MCF 10A (cell line): ENCODE data around the gene MROH2A. TPM values are rescaled to one million over a fixed set of nuclear protein-coding genes. Genes with fewer than 3 reads are reported as not detected.

Source experiments
- BruUV-seq: library from RNA; stranded (reverse); fragments of 400-500 nt; replicated peaks from 2 replicates; lab custom pipeline; 2021; lab: Mats Ljungman, UMichigan
- CTCF ChIA-PET: fragments of 300-600 bp; sonication (Branson Sonifier 250); formaldehyde crosslinking; extraction: SDS; loops from one replicate; lab custom pipeline; 2021; ENCODE audit warnings: antibody characterized with exemption, inconsistent platforms; lab: Yijun Ruan, JAX
- POLR2A ChIA-PET: fragments of 300-600, 350-650 bp; sonication (Branson Sonifier 250); formaldehyde crosslinking; extraction: SDS; loops from one replicate; lab custom pipeline; 2020; ENCODE audit warnings: antibody characterized with exemption, inconsistent platforms; lab: Yijun Ruan, JAX
- DNase-seq: peaks from one replicate; pipeline ENCODE4 v3.0.0-alpha.2; 2018; ENCODE audit not compliant: unreplicated experiment
- H3K27ac Mint-ChIP-seq: one replicate; pipeline ENCODE4 v1.8.0; 2022; ENCODE audit warnings: mild to moderate bottlenecking, low read depth, mixed read lengths; ENCODE audit not compliant: unreplicated experiment
- H3K27me3 Mint-ChIP-seq: one replicate; pipeline ENCODE4 v1.8.0; 2022; ENCODE audit warnings: mixed read lengths; ENCODE audit not compliant: insufficient read depth, unreplicated experiment
- H3K36me3 Mint-ChIP-seq: one replicate; pipeline ENCODE4 v1.8.0; 2022; ENCODE audit warnings: mild to moderate bottlenecking, moderate library complexity, mixed read lengths; ENCODE audit not compliant: insufficient read depth, unreplicated experiment
- H3K4me1 Mint-ChIP-seq: one replicate; pipeline ENCODE4 v1.8.0; 2022; ENCODE audit warnings: mixed read lengths; ENCODE audit not compliant: insufficient read depth, unreplicated experiment
- H3K4me3 Mint-ChIP-seq: one replicate; pipeline ENCODE4 v1.8.0; 2022; ENCODE audit warnings: mild to moderate bottlenecking, moderate library complexity, mixed read lengths; ENCODE audit not compliant: unreplicated experiment
- H3K9me3 Mint-ChIP-seq: one replicate; pipeline ENCODE4 v1.8.0; 2022; ENCODE audit warnings: mixed read lengths; ENCODE audit not compliant: unreplicated experiment
- intact Hi-C: fragments of 100-400 bp; cut with micrococcal nuclease; formaldehyde crosslinking; loops from 2 replicates; pipeline ENCODE4 v1.14.1; 2022
- total RNA-seq: library from RNA; stranded (reverse); gene quantifications from 2 replicates; pipeline ENCODE4 v1.2.3, GENCODE V29; 2022
- TF ChIP-seq, protein P1 (sequence below): fragments of 200-600 bp; IDR thresholded peaks from one replicate; pipeline ENCODE4 v1.8.0; 2022; ENCODE audit warnings: antibody characterized with exemption, mild to moderate bottlenecking; ENCODE audit not compliant: unreplicated experiment

MROH2A gene
- total RNA-seq, 1 experiment from 2014 or later, result not detected

DNA sequence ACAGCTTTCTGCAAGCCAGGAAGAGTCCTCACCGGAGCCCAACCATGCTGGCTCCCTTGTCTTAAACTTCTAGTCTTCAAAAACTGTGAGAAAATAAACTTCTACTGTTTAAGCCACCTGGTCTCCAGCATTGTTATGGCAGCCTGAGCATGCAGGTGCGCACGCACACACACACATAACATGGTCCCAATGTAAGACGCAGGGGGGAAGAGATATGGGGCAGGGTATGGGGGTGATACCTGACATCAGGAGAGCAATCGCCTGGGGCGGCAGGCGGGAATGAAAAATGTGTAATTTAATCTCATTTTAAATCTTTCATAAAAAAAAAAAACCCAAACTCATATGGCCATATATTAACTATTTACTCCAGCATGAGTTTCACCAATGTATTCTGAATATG, 58.2 kb downstream of the MROH2A start:
- intact Hi-C loops, result no loop called here
- BruUV-seq, result no TSS peak
- CTCF ChIA-PET, result no interaction called here
- TF ChIP-seq, protein P1, sequence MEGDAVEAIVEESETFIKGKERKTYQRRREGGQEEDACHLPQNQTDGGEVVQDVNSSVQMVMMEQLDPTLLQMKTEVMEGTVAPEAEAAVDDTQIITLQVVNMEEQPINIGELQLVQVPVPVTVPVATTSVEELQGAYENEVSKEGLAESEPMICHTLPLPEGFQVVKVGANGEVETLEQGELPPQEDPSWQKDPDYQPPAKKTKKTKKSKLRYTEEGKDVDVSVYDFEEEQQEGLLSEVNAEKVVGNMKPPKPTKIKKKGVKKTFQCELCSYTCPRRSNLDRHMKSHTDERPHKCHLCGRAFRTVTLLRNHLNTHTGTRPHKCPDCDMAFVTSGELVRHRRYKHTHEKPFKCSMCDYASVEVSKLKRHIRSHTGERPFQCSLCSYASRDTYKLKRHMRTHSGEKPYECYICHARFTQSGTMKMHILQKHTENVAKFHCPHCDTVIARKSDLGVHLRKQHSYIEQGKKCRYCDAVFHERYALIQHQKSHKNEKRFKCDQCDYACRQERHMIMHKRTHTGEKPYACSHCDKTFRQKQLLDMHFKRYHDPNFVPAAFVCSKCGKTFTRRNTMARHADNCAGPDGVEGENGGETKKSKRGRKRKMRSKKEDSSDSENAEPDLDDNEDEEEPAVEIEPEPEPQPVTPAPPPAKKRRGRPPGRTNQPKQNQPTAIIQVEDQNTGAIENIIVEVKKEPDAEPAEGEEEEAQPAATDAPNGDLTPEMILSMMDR, result no peak
- POLR2A ChIA-PET, result no interaction called here
- H3K9me3 Mint-ChIP-seq, result no peaks in the 10 kb centered on the region
- H3K4me3 Mint-ChIP-seq, result no peak overlapping the region
- peaks cover 12% of the 10 kb centered on the region for H3K36me3 Mint-ChIP-seq
- H3K27me3 Mint-ChIP-seq, result no peaks in the 10 kb centered on the region
- peaks cover 5% of the 10 kb centered on the region for H3K4me1 Mint-ChIP-seq
- no peak overlapping the region for H3K27ac Mint-ChIP-seq
- no peak for DNase-seq

DNA sequence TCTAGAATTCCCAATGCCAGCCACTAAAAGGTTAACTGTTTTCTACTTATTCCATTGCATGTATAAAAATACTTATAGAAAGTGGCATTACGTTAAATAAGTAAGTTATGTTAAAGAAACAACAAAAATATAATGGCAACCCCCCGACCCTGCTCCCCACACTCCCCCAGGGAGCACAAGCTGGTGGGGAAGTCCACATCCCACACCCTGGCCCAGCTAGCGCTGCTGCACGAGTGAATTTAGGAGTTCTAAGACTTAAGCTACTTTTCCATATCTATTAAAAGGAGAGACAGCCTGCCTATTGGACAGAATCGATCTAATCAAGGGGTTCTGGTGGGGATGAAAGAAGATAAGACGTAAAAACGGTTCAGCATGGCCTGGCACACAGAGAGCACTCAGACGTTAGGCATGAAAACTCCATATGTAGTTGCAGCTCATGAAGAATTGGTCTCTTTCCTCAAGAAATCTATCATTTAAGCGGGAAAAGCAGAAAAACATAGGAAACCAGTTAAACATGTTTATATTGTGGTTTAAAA, 59.6 kb downstream of the MROH2A start:
- Mint-ChIP-seq H3K4me1 (peaks cover 5% of the 10 kb centered on the region), H3K36me3 (peaks cover 24% of the 10 kb centered on the region), H3K27me3 (no peaks in the 10 kb centered on the region), H3K4me3 (no peak overlapping the region), H3K27ac (no peak overlapping the region), H3K9me3 (no peaks in the 10 kb centered on the region)
- TF ChIP-seq, protein P1, result no peak
- no TSS peak for BruUV-seq
- CTCF ChIA-PET, result interaction anchor here (0.7 to 0.8 kb wide), 2 partner anchors 47 to 465 kb away, joined by 3 read pairs; no protein-coding TSS in a partner anchor
- POLR2A ChIA-PET, result interaction anchor here (0.7 to 0.9 kb wide), 2 partner anchors 14 to 1435 kb away, joined by 3 read pairs; no protein-coding TSS in a partner anchor
- DNase-seq, result no peak
- intact Hi-C loops, result no loop called here

DNA sequence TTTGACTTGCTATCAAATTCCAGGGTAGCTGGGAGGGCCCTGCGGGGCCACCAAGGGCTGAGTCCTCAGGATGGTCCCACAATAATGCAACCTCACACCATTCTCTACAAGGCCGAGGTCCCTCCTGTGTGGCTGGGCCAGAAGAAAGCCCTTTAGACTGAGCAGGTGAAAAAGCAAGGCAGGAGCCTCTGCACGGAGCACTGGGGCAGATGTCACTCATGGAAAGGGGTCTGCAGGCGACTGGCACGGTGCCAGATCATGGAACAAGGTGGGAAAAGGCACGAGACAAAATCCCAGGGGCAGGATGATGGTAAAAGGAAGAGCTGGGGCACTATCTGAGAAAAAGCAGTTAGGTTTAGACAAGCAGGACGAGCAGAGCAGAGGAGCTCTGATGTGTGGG, 60.1 kb downstream of the MROH2A start:
- ChIA-PET POLR2A (interaction anchor here (0.7 to 0.9 kb wide), 2 partner anchors 13 to 1436 kb away, joined by 3 read pairs; no protein-coding TSS in a partner anchor), CTCF (interaction anchor here (0.8 kb wide), 1 partner anchor 47 kb away, joined by 3 read pairs; no protein-coding TSS in a partner anchor)
- Mint-ChIP-seq H3K27ac (no peak overlapping the region), H3K27me3 (no peaks in the 10 kb centered on the region), H3K9me3 (no peaks in the 10 kb centered on the region), H3K4me1 (peaks cover 5% of the 10 kb centered on the region), H3K36me3 (peaks cover 24% of the 10 kb centered on the region), H3K4me3 (no peak overlapping the region)
- TF ChIP-seq, protein P1, result no peak
- DNase-seq, result no peak
- intact Hi-C loops, result no loop called here
- no TSS peak for BruUV-seq

DNA sequence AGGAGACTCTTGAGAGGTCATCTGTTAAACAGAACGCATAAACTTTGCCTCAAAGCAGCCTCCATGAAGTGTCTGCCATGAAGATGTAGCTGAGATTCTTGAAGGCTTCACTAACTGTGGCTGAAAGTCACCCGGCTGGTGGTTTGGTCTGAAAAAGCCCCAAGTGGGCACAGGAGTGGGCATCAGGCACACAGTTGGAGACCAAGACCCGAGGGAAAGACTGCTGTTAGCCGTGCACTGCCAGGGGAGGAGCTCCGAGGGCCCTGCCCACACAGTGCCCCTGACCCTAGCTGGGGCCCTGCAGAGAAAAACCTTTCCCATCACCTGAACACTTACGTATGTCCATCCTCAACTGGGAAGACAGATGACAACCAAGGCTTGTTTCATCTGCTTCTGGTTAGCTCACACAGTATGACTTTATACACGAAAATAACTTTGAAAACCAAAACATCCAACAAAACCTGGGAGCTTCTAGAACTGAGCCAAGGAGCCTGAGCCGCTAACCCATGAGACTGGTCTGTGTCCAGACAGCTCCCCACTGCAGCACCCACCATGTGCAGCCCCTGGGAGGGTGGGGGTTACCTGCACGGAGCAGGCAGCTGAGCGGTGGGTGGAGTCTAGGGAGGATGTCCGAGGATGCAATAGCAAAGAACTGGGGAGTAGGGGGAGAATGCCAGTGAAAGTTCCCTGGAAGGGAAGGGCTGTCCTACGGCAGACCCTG, 60.8 kb downstream of the MROH2A start:
- intact Hi-C loops, result no loop called here
- peak overlapping the region; percentile 50 for H3K27ac Mint-ChIP-seq
- DNase-seq, result no peak
- peaks cover 20% of the 10 kb centered on the region for H3K36me3 Mint-ChIP-seq
- TF ChIP-seq, protein P1, result no peak
- H3K27me3 Mint-ChIP-seq, result no peaks in the 10 kb centered on the region
- POLR2A ChIA-PET, result no interaction called here
- H3K9me3 Mint-ChIP-seq, result no peaks in the 10 kb centered on the region
- H3K4me3 Mint-ChIP-seq, result no peak overlapping the region
- BruUV-seq, result no TSS peak
- peaks cover 5% of the 10 kb centered on the region for H3K4me1 Mint-ChIP-seq
- CTCF ChIA-PET, result no interaction called here
